ENCODE measurements around the gene SKI.

Gene SKI

GRCh38 chr1:2271841-2272655 lies 43.9 kb downstream of the SKI start:
- in situ Hi-C loops (cut with MboI; ENCODE audit: low sequenced_read_pairs), result no loop called here

GRCh38 chr1:2272686-2273400 lies 44.7 kb downstream of the SKI start:
- in situ Hi-C loops (cut with MboI; ENCODE audit: low sequenced_read_pairs), result no loop called here

- in situ Hi-C loops (cut with MboI; ENCODE audit: low sequenced_read_pairs), result no loop called here
Measured at GRCh38 chr1:2273401-2274090, 45.4 kb downstream of the SKI start.

- in situ Hi-C loops (cut with MboI; ENCODE audit: low sequenced_read_pairs), result no loop called here
Measured at GRCh38 chr1:2274231-2274928, 46.3 kb downstream of the SKI start.

- in situ Hi-C loops (cut with MboI; ENCODE audit: low sequenced_read_pairs), result no loop called here
Measured at GRCh38 chr1:2274929-2275475, 46.9 kb downstream of the SKI start.

- in situ Hi-C loops (cut with MboI; ENCODE audit: low sequenced_read_pairs), result no loop called here
Measured at GRCh38 chr1:2275796-2276536, 47.8 kb downstream of the SKI start.

- in situ Hi-C loops (cut with MboI; ENCODE audit: low sequenced_read_pairs), result no loop called here
Measured at GRCh38 chr1:2276803-2277580, 48.9 kb downstream of the SKI start.

GRCh38 chr1:2277741-2278488 lies 49.8 kb downstream of the SKI start:
- in situ Hi-C loops (cut with MboI; ENCODE audit: low sequenced_read_pairs), result no loop called here

GRCh38 chr1:2278591-2279209 lies 50.6 kb downstream of the SKI start:
- in situ Hi-C loops (cut with MboI; ENCODE audit: low sequenced_read_pairs), result no loop called here

GRCh38 chr1:2279210-2279639 lies 51.1 kb downstream of the SKI start:
- in situ Hi-C loops (cut with MboI; ENCODE audit: low sequenced_read_pairs), result no loop called here

- in situ Hi-C loops (cut with MboI; ENCODE audit: low sequenced_read_pairs), result no loop called here
Measured at GRCh38 chr1:2279817-2280216, 51.7 kb downstream of the SKI start.

- in situ Hi-C loops (cut with MboI; ENCODE audit: low sequenced_read_pairs), result no loop called here
Measured at GRCh38 chr1:2282556-2283270, 54.6 kb downstream of the SKI start.

GRCh38 chr1:2283371-2283990 lies 55.4 kb downstream of the SKI start:
- in situ Hi-C loops (cut with MboI; ENCODE audit: low sequenced_read_pairs), result no loop called here

- in situ Hi-C loops (cut with MboI; ENCODE audit: low sequenced_read_pairs), result no loop called here
Measured at GRCh38 chr1:2283991-2284895, 56.1 kb downstream of the SKI start.

GRCh38 chr1:2284932-2285331 lies 56.8 kb downstream of the SKI start:
- in situ Hi-C loops (cut with MboI; ENCODE audit: low sequenced_read_pairs), result no loop called here

GRCh38 chr1:2286923-2287322 lies 58.8 kb downstream of the SKI start:
- in situ Hi-C loops (cut with MboI; ENCODE audit: low sequenced_read_pairs), result no loop called here
